ENCODE data around the gene CER1. TPM values are rescaled to one million over a fixed set of nuclear protein-coding genes. Genes with fewer than 3 reads are reported as not detected.
A peak's percentile ranks its signal among the peaks of the same experiment; 100 is the strongest.

CER1 gene
- polyA plus RNA-seq, 3 donors: not detected

- Histone ChIP-seq H3K9me3 (replicated peaks in 1 of 2; ENCODE audit: control insufficient read depth in 1 of 2, insufficient read depth in 1 of 2, low read length in 2 of 2) (no peaks in the 10 kb centered on the region), H3K9ac (ENCODE audit: insufficient read depth, low read length, poor library complexity, severe bottlenecking) (no peak overlapping the region), H3K36me3 (replicated peaks in 1 of 2; ENCODE audit: control insufficient read depth in 1 of 2, insufficient read depth in 2 of 2, low read length in 2 of 2) (peaks cover 0 to 7% of the 10 kb centered on the region in 2 donors), H4K20me1 (ENCODE audit: insufficient read depth, low read length) (no peaks in the 10 kb centered on the region), H3K79me2 (ENCODE audit: insufficient read depth, low read length) (no peaks in the 10 kb centered on the region), H3K4me2 (replicated peaks; ENCODE audit: extremely low read depth, low read length, poor library complexity, severe bottlenecking) (no peak overlapping the region), H3K4me3 (replicated peaks in 1 of 3; ENCODE audit: low read depth in 2 of 3, low read length in 3 of 3) (no peak overlapping the region), H3K27me3 (ENCODE audit: control insufficient read depth in 2 of 2, insufficient read depth in 2 of 2, low read length in 2 of 2) (no peaks in the 10 kb centered on the region), H3K4me1 (ENCODE audit: control insufficient read depth in 1 of 2, insufficient read depth in 2 of 2, low read length in 2 of 2) (no peaks in the 10 kb centered on the region), H2AFZ (ENCODE audit: insufficient read depth, low read depth, low read length, poor library complexity, severe bottlenecking) (no peak overlapping the region), H3K27ac (ENCODE audit: low read depth in 1 of 2, low read length in 2 of 2) (no peak overlapping the region)
- intact Hi-C loops (cut with micrococcal nuclease): no loop called here
- Mint-ChIP-seq H3K9me3 (peaks cover 0 to 1% (median 0%) of the 10 kb centered on the region in 7 donors), H3K27ac (peak overlapping the region in 1 of 7 donors; percentile 43), H3K36me3 (peaks cover 17 to 28% of the 10 kb centered on the region in 2 donors), H3K4me3 (no peak overlapping the region), H3K27me3 (ENCODE audit: low read depth in 3 of 3) (no peaks in the 10 kb centered on the region), H3K4me1 (no peaks in the 10 kb centered on the region)
- TF ChIP-seq CTCF (IDR thresholded peaks at IDR 0.05): no peak
- WGBS (ENCODE audit: insufficient coverage): no CpG with 5 or more reads among the region's 3 CpGs
- DNase-seq: no peak
Measured at GRCh38 chr9:14678776-14679175, 43.8 kb downstream of the CER1 start.

- TF ChIP-seq CTCF (IDR thresholded peaks at IDR 0.05): no peak
- WGBS (ENCODE audit: insufficient coverage): 96% methylated on average over 6 of the region's 6 CpGs
- H3K27me3 Mint-ChIP-seq (ENCODE audit: low read depth in 3 of 3): no peaks in the 10 kb centered on the region
- H3K9me3 ChIP-seq (replicated peaks in 1 of 2; ENCODE audit: control insufficient read depth in 1 of 2, insufficient read depth in 1 of 2, low read length in 2 of 2): no peaks in the 10 kb centered on the region
- no peak overlapping the region for H2AFZ ChIP-seq (ENCODE audit: insufficient read depth, low read depth, low read length, poor library complexity, severe bottlenecking)
- no peaks in the 10 kb centered on the region for H3K79me2 ChIP-seq (ENCODE audit: insufficient read depth, low read length)
- H3K4me2 ChIP-seq (replicated peaks; ENCODE audit: extremely low read depth, low read length, poor library complexity, severe bottlenecking): no peak overlapping the region
- no peaks in the 10 kb centered on the region for H3K4me1 Mint-ChIP-seq
- no peak overlapping the region for H3K27ac ChIP-seq (ENCODE audit: low read depth in 1 of 2, low read length in 2 of 2)
- no peaks in the 10 kb centered on the region for H3K4me1 ChIP-seq (ENCODE audit: control insufficient read depth in 1 of 2, insufficient read depth in 2 of 2, low read length in 2 of 2)
- H3K36me3 Mint-ChIP-seq: peaks cover 17 to 27% of the 10 kb centered on the region in 2 donors
- H4K20me1 ChIP-seq (ENCODE audit: insufficient read depth, low read length): no peaks in the 10 kb centered on the region
- H3K27me3 ChIP-seq (ENCODE audit: control insufficient read depth in 2 of 2, insufficient read depth in 2 of 2, low read length in 2 of 2): no peaks in the 10 kb centered on the region
- H3K36me3 ChIP-seq (replicated peaks in 1 of 2; ENCODE audit: control insufficient read depth in 1 of 2, insufficient read depth in 2 of 2, low read length in 2 of 2): peaks cover 0 to 7% of the 10 kb centered on the region in 2 donors
- no peak overlapping the region for H3K27ac Mint-ChIP-seq
- H3K9me3 Mint-ChIP-seq: peaks cover 0 to 1% (median 0%) of the 10 kb centered on the region in 7 donors
- H3K4me3 Mint-ChIP-seq: no peak overlapping the region
- no peak overlapping the region for H3K9ac ChIP-seq (ENCODE audit: insufficient read depth, low read length, poor library complexity, severe bottlenecking)
- no peak overlapping the region for H3K4me3 ChIP-seq (replicated peaks in 1 of 3; ENCODE audit: low read depth in 2 of 3, low read length in 3 of 3)
- intact Hi-C loops (cut with micrococcal nuclease): no loop called here
- no peak for DNase-seq
Measured at GRCh38 chr9:14677872-14678271, 44.7 kb downstream of the CER1 start.
